SK-N-MC (cell line): ENCODE measurements around the gene S1PR5.

Experiments
- EZH2 ChIP-seq: fragments of 200-600 bp; sonication (generic); IDR thresholded peaks from one replicate; pipeline ENCODE4 v1.6.1; 2017; ENCODE audit warnings: antibody characterized with exemption
- POLR2AphosphoS5 ChIP-seq: IDR thresholded peaks from 2 replicates; pipeline ENCODE4 v1.6.1; 2012; ENCODE audit warnings: mild to moderate bottlenecking, low read depth, low read length, borderline replicate concordance

DNA sequence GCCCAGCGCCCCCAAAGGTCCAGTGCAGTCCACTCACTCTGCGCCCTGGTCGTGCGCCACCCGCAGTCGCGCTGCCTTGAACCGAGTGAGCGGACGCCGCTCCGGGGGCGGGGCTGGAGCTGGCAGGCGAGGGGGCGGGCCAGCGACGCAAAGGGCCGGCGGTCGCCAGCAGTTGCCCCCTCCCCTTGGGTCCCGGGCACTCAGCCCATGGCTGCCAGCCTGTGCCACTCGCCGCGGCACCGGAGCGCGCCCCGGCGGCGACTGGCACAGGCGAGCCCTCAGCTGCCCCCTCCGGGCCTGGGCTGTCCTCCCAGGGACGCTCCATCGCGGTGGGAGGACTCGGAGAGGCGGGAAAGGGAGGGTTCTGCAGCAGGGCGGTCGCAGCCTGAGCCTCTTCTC lies at the start of gene S1PR5:
- TF ChIP-seq POLR2AphosphoS5, result no peak
- no peak for TF ChIP-seq EZH2
